H1 (cell line): Measurements from ENCODE around the gene SPEN. TPM values are rescaled to one million over a fixed set of nuclear protein-coding genes. Genes with fewer than 3 reads are reported as not detected.

ENCODE experiments used
- CTCF ChIA-PET: fragments of 300-600 bp; sonication (Branson Sonifier 250); formaldehyde crosslinking; loops from one replicate; lab custom pipeline; 2021; ENCODE audit not compliant: partially characterized antibody; lab: Charles Lee
- POLR2A ChIA-PET: fragments of 300-600 bp; sonication (Branson Sonifier 250); formaldehyde crosslinking; loops from one replicate; lab custom pipeline; 2021; ENCODE audit warnings: inconsistent platforms; ENCODE audit not compliant: partially characterized antibody; lab: Charles Lee
- DNase-seq, 2 experiments: peaks; one replicate each; pipeline versions ENCODE4 v3.0.0 to v3.0.0-alpha.2; 2010 to 2022; ENCODE audit warnings: low spot score in 2 of 2, low read depth in 1 of 2, mixed read lengths in 1 of 2
- FAIRE-seq: peaks from 2 replicates; lab custom pipeline; 2011; peaks lifted over from hg19 to GRCh38; lab: Jason Lieb, UNC
- H2AFZ ChIP-seq: 2 replicates; pipeline ENCODE4 v1.8.1; 2012; ENCODE audit warnings: low read length, inconsistent platforms
- H2AK5ac ChIP-seq: 2 replicates; pipeline ENCODE4 v1.6.1; 2013; ENCODE audit warnings: low read depth, low read length
- H2BK120ac ChIP-seq: replicated peaks from 2 replicates; pipeline ENCODE3; 2013; ENCODE audit warnings: low read depth, low read length, inconsistent platforms
- H2BK12ac ChIP-seq: 2 replicates; pipeline ENCODE4 v1.6.1; 2013; ENCODE audit warnings: low read depth, low read length
- H2BK15ac ChIP-seq: 2 replicates; pipeline ENCODE4 v1.6.1; 2013; ENCODE audit warnings: low read length
- H2BK20ac ChIP-seq: 2 replicates; pipeline ENCODE4 v1.6.1; 2013; ENCODE audit warnings: low read length
- H2BK5ac ChIP-seq: 2 replicates; pipeline ENCODE4 v1.6.1; 2013; ENCODE audit warnings: low read depth, low read length
- H3K14ac ChIP-seq: 2 replicates; pipeline ENCODE4 v1.6.1; 2013; ENCODE audit warnings: inconsistent platforms; ENCODE audit not compliant: insufficient read length
- H3K18ac ChIP-seq: 2 replicates; pipeline ENCODE4 v1.6.1; 2013; ENCODE audit warnings: low read length; ENCODE audit errors: extremely low read depth
- H3K23ac ChIP-seq: 2 replicates; pipeline ENCODE4 v1.6.1; 2013; ENCODE audit warnings: inconsistent platforms; ENCODE audit not compliant: insufficient read length
- H3K23me2 ChIP-seq: 2 replicates; pipeline ENCODE4 v1.6.1; 2013; ENCODE audit warnings: low read depth, low read length
- H3K27ac ChIP-seq: 2 replicates; pipeline ENCODE4 v1.6.1; 2011; ENCODE audit warnings: low read depth, low read length, inconsistent platforms
- H3K27me3 ChIP-seq, 4 experiments: replicated peaks in 1 of 4; 1 replicate in 1 of 4; 2 replicates in 3 of 4; pipeline versions ENCODE4 v1.6.1 to v1.8.1; 2011 to 2013; ENCODE audit warnings: low read length in 3 of 4, mild to moderate bottlenecking in 3 of 4, inconsistent platforms in 2 of 4, mixed read lengths in 2 of 4, moderate library complexity in 1 of 4; ENCODE audit not compliant: control insufficient read depth in 3 of 4, insufficient read depth in 3 of 4; ENCODE audit errors: extremely low read depth in 1 of 4
- H3K36me3 ChIP-seq, 4 experiments: 2 replicates each; pipeline versions ENCODE4 v1.6.1 to v1.8.1; 2011 to 2013; ENCODE audit warnings: mild to moderate bottlenecking in 4 of 4, low read length in 3 of 4, moderate library complexity in 2 of 4, control low read depth in 1 of 4, inconsistent platforms in 1 of 4; ENCODE audit not compliant: insufficient read depth in 4 of 4, control insufficient read depth in 2 of 4
- H3K4ac ChIP-seq: replicated peaks from 2 replicates; pipeline ENCODE3; 2013; ENCODE audit warnings: low read length, low read depth, mixed read lengths, inconsistent platforms; ENCODE audit not compliant: insufficient read length
- H3K4me1 ChIP-seq, 4 experiments: replicated peaks in 1 of 4; 1 replicate in 1 of 4; 2 replicates in 3 of 4; pipeline versions ENCODE4 v1.6.1 to v1.8.1; 2011 to 2013; ENCODE audit warnings: low read length in 3 of 4, inconsistent platforms in 2 of 4, mixed read lengths in 1 of 4; ENCODE audit not compliant: insufficient read depth in 4 of 4, control insufficient read depth in 3 of 4
- H3K4me2 ChIP-seq, 2 experiments: 2 replicates each; pipeline versions ENCODE4 v1.6.1 to v1.8.1; 2011 to 2013; ENCODE audit warnings: low read depth in 2 of 2, low read length in 2 of 2, control low read depth in 1 of 2, inconsistent platforms in 1 of 2, mild to moderate bottlenecking in 1 of 2; ENCODE audit not compliant: insufficient read depth in 1 of 2
- H3K4me3 ChIP-seq, 4 experiments: fragments of 200-600, 300-600 bp in 1 of 4; sonication (generic), shearing (Covaris generic), sonication (Bioruptor Twin) in 1 of 4; 2 replicates each; pipeline versions ENCODE4 v1.5.1 to v1.8.1; 2011 to 2016; ENCODE audit warnings: low read length in 4 of 4, low read depth in 3 of 4, control low read depth in 2 of 4, inconsistent platforms in 2 of 4, mild to moderate bottlenecking in 2 of 4, mixed read lengths in 1 of 4, moderate library complexity in 1 of 4; ENCODE audit not compliant: insufficient read depth in 2 of 4; ENCODE audit errors: extremely low read depth in 1 of 4
- H3K56ac ChIP-seq: replicated peaks from 2 replicates; pipeline ENCODE3; 2013; ENCODE audit warnings: low read depth, mild to moderate bottlenecking, mixed read lengths, low read length, inconsistent platforms; ENCODE audit not compliant: insufficient read length
- H3K79me1 ChIP-seq: 2 replicates; pipeline ENCODE4 v1.6.1; 2013; ENCODE audit warnings: low read depth, low read length, control low read depth
- H3K79me2 ChIP-seq, 2 experiments: 2 replicates each; pipeline versions ENCODE4 v1.6.1 to v1.8.1; 2012 to 2013; ENCODE audit warnings: low read length in 2 of 2, mild to moderate bottlenecking in 2 of 2, inconsistent platforms in 1 of 2; ENCODE audit not compliant: insufficient read depth in 2 of 2, control insufficient read depth in 1 of 2
- H3K9ac ChIP-seq, 4 experiments: replicated peaks in 1 of 4; 1 replicate in 1 of 4; 2 replicates in 3 of 4; pipeline versions ENCODE4 v1.6.1 to v1.8.1; 2011 to 2013; ENCODE audit warnings: low read depth in 3 of 4, low read length in 3 of 4, control low read depth in 2 of 4, mild to moderate bottlenecking in 2 of 4, moderate library complexity in 2 of 4, inconsistent platforms in 1 of 4; ENCODE audit errors: extremely low read depth in 1 of 4
- H3K9me3 ChIP-seq, 2 experiments: 2 replicates each; pipeline versions ENCODE4 v1.6.1 to v1.8.1; 2012 to 2013; ENCODE audit warnings: mild to moderate bottlenecking in 2 of 2, moderate library complexity in 2 of 2, control low read depth in 1 of 2, inconsistent platforms in 1 of 2, low read depth in 1 of 2, low read length in 1 of 2, mixed read lengths in 1 of 2; ENCODE audit not compliant: insufficient read depth in 2 of 2
- H4K20me1 ChIP-seq, 2 experiments: replicated peaks in 1 of 2; 2 replicates each; pipeline versions ENCODE3 to v1.8.1; 2011 to 2013; ENCODE audit warnings: inconsistent platforms in 2 of 2, low read length in 2 of 2, mild to moderate bottlenecking in 1 of 2; ENCODE audit not compliant: insufficient read depth in 2 of 2, control insufficient read depth in 1 of 2
- H4K5ac ChIP-seq: 2 replicates; pipeline ENCODE4 v1.6.1; 2013; ENCODE audit warnings: low read length, low read depth, mixed read lengths, inconsistent platforms; ENCODE audit not compliant: insufficient read length
- H4K8ac ChIP-seq: 2 replicates; pipeline ENCODE4 v1.8.0; 2013; ENCODE audit warnings: mild to moderate bottlenecking, moderate library complexity, low read length, inconsistent platforms; ENCODE audit not compliant: insufficient read depth; ENCODE audit errors: extremely low read depth
- H4K91ac ChIP-seq: replicated peaks from 2 replicates; pipeline ENCODE3; 2013; ENCODE audit warnings: low read length, mixed read lengths, inconsistent platforms; ENCODE audit not compliant: insufficient read length
- BCL11A ChIP-seq, 2 experiments: IDR thresholded peaks; one replicate each; pipeline ENCODE4 v1.6.1; 2011; ENCODE audit warnings: low read depth in 2 of 2, low read length in 2 of 2, mild to moderate bottlenecking in 2 of 2
- CBX8 ChIP-seq: fragments of 300-800, 300-1000 bp; sonication (generic); IDR thresholded peaks from 2 replicates; pipeline ENCODE4 v1.7.1; 2016; ENCODE audit warnings: low read depth, low read length, borderline replicate concordance
- CHD2 ChIP-seq: IDR thresholded peaks from 2 replicates; pipeline ENCODE4 v1.6.1; 2012; ENCODE audit warnings: low read length, improper control_type of control experiment
- EP300 ChIP-seq, 2 experiments: IDR thresholded peaks; 1 replicate in 1 of 2; 2 replicates in 1 of 2; pipeline ENCODE4 v1.6.1; 2011 to 2012; ENCODE audit warnings: low read depth in 2 of 2, low read length in 2 of 2, mild to moderate bottlenecking in 2 of 2, borderline replicate concordance in 1 of 2, inconsistent platforms in 1 of 2, moderate library complexity in 1 of 2
- GABPA ChIP-seq: IDR thresholded peaks from 2 replicates; pipeline ENCODE4 v1.6.1; 2011; ENCODE audit warnings: mild to moderate bottlenecking, low read length, moderate library complexity, borderline replicate concordance; ENCODE audit not compliant: insufficient read depth
- GTF2F1 ChIP-seq: IDR thresholded peaks from 2 replicates; pipeline ENCODE4 v1.6.1; 2012; ENCODE audit warnings: low read depth, low read length, improper control_type of control experiment, borderline replicate concordance
- JUND ChIP-seq: IDR thresholded peaks from 2 replicates; pipeline ENCODE4 v1.6.1; 2011; ENCODE audit warnings: mild to moderate bottlenecking, improper control_type of control experiment, low read length
- KDM1A ChIP-seq: fragments of 200-600, 300-600 bp; sonication (generic); IDR thresholded peaks from 2 replicates; pipeline ENCODE4 v1.7.1; 2016; ENCODE audit warnings: mild to moderate bottlenecking, low read length, borderline replicate concordance
- POLR2AphosphoS5 ChIP-seq: IDR thresholded peaks from 2 replicates; pipeline ENCODE4 v1.6.1; 2011; ENCODE audit warnings: low read depth, low read length
- SAP30 ChIP-seq: fragments of 300-600 bp; sonication (generic); IDR thresholded peaks from 2 replicates; pipeline ENCODE4 v1.7.1; 2012; ENCODE audit warnings: low read length, moderate library complexity, mild to moderate bottlenecking, inconsistent platforms; ENCODE audit not compliant: insufficient read depth, insufficient replicate concordance
- TBP ChIP-seq: IDR thresholded peaks from 2 replicates; pipeline ENCODE4 v1.6.1; 2011; ENCODE audit warnings: low read depth, low read length, improper control_type of control experiment
- WGBS, 2 experiments: shearing (Covaris generic) in 1 of 2; methylation state at CpG; one replicate each; pipeline versions ENCODE4 v1.1.6 to v1.1.7; 2013 to 2015; ENCODE audit warnings: low lambda C conversion rate in 2 of 2, mixed read lengths in 2 of 2, inconsistent platforms in 1 of 2, low coverage in 1 of 2, missing lambda C conversion rate in 1 of 2; ENCODE audit not compliant: insufficient replicate concordance in 2 of 2, insufficient coverage in 1 of 2, insufficient read length in 1 of 2; ENCODE audit errors: extremely low coverage in 1 of 2, missing lambda C conversion rate in 1 of 2; 5-methylcytosine and 5-hydroxymethylcytosine counted together
- polyA plus RNA-seq, 7 experiments: library from polyadenylated mRNA; depleted of rRNA in 3 of 7; stranded (reverse) in 5 of 7; unstranded in 2 of 7; fragments of >200 nt in 5 of 7; fragments of 200-250 nt in 2 of 7; gene quantifications; 1 replicate in 5 of 7; 2 replicates in 1 of 7; 4 replicates in 1 of 7; pipeline versions ENCODE4 v1.2.1 to v1.2.3, GENCODE V29; 2011 to 2013; ENCODE audit warnings: missing spikeins in 2 of 7, mixed read lengths in 2 of 7
- total RNA-seq: library from RNA; stranded (reverse); fragmentation: NEBNext Ultra II Directional; extraction: Animal tissue kit (Norgen Biotek cat#: 25700); gene quantifications from 2 replicates; pipeline ENCODE4 v1.2.1, GENCODE V29; 2021
- TF ChIP-seq, protein P1 (sequence below): IDR thresholded peaks from 2 replicates; pipeline ENCODE4 v1.6.1; 2012; ENCODE audit warnings: inconsistent platforms
- TF ChIP-seq, protein P2 (sequence below): IDR thresholded peaks from 2 replicates; pipeline ENCODE4 v1.6.1; 2012; ENCODE audit warnings: inconsistent platforms

Gene SPEN
- total and polyA plus RNA-seq, 2 of the 8 experiments (the other 6 are each of a cell fraction or from before 2014, with no cell fraction given): 12.5 to 52.1 TPM

DNA sequence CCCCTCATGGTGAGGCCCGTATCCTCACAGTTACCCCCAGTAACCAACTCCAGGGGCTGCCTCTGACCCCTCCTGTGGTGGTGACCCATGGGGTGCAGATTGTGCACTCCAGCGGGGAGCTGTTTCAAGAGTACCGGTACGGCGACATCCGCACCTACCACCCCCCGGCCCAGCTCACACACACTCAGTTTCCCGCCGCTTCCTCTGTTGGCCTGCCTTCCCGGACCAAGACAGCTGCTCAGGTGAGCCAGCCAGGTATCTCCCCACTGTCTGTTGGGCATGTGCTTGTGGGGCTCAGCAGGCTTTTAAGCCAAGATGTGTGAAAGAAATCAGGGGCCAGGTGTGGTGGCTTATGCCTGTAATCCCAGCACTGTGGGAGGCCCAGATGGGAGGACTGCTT is 88.5 kb downstream of the SPEN start:
- ChIA-PET CTCF (interaction anchor here (1.0 to 4.2 kb wide), 7 partner anchors 11 to 145 kb away, joined by 3 to 30 read pairs (median 15); no protein-coding TSS in a partner anchor), POLR2A (interaction anchor here (1.4 kb wide), 1 partner anchor 12 kb away, joined by 3 read pairs; no protein-coding TSS in a partner anchor)
- H3K4me2 ChIP-seq: no peak overlapping the region
- no peak for TF ChIP-seq CBX8
- no peak for TF ChIP-seq EP300 (IDR thresholded peaks at IDR 0.05; ENCODE audit: borderline replicate concordance in 1 of 2, low read depth in 2 of 2, low read length in 2 of 2)
- TF ChIP-seq, protein P1, sequence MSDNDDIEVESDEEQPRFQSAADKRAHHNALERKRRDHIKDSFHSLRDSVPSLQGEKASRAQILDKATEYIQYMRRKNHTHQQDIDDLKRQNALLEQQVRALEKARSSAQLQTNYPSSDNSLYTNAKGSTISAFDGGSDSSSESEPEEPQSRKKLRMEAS: no peak
- no peak for TF ChIP-seq BCL11A (IDR thresholded peaks at IDR 0.05; ENCODE audit: low read depth in 2 of 2, low read length in 2 of 2)
- no peak for TF ChIP-seq GABPA
- TF ChIP-seq CHD2: no peak
- TF ChIP-seq, protein P2, sequence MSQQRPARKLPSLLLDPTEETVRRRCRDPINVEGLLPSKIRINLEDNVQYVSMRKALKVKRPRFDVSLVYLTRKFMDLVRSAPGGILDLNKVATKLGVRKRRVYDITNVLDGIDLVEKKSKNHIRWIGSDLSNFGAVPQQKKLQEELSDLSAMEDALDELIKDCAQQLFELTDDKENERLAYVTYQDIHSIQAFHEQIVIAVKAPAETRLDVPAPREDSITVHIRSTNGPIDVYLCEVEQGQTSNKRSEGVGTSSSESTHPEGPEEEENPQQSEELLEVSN: no peak
- TF ChIP-seq GTF2F1: no peak
- no peak for TF ChIP-seq TBP
- no peak for TF ChIP-seq SAP30
- no peak for TF ChIP-seq KDM1A
- TF ChIP-seq JUND: no peak
- no peak for TF ChIP-seq POLR2AphosphoS5

More for the DNA sequence above, 88.5 kb downstream of the SPEN start:
- H3K4me3 ChIP-seq: no peak overlapping the region
- H4K91ac ChIP-seq: no peak overlapping the region
- peaks cover 29 to 76% (median 39%) of the 10 kb centered on the region in 4 experiments for H3K36me3 ChIP-seq
- H3K23ac ChIP-seq: no peak overlapping the region
- no peak overlapping the region for H3K18ac ChIP-seq
- H2BK5ac ChIP-seq: no peak overlapping the region; the same call in 1 of the 2 replicates
- no peak overlapping the region for H2AFZ ChIP-seq
- no peak for DNase-seq
- no peak overlapping the region for H3K27ac ChIP-seq
- WGBS, 2 experiments: 100% methylated on average over 10 of the region's 10 CpGs; no CpG with 5 or more reads in 1 of the 2 experiments
- no peak overlapping the region for H3K56ac ChIP-seq
- H3K14ac ChIP-seq: no peak overlapping the region
- no peak for FAIRE-seq
- H3K9ac ChIP-seq: no peak overlapping the region
- H2BK120ac ChIP-seq: no peak overlapping the region
- H4K20me1 ChIP-seq: peaks cover 6 to 13% of the 10 kb centered on the region in 2 experiments
- H3K4ac ChIP-seq: no peak overlapping the region
- H3K79me2 ChIP-seq: no peaks in the 10 kb centered on the region
- H3K79me1 ChIP-seq: no peaks in the 10 kb centered on the region; the same call in 1 of the 2 replicates
- no peak overlapping the region for H2BK20ac ChIP-seq
- H2BK12ac ChIP-seq: no peak overlapping the region
- no peaks in the 10 kb centered on the region for H3K4me1 ChIP-seq
- H3K27me3 ChIP-seq: no peaks in the 10 kb centered on the region; a peak in 1 of 7 replicates
- no peak overlapping the region for H4K5ac ChIP-seq
- H2BK15ac ChIP-seq: no peak overlapping the region
- no peaks in the 10 kb centered on the region for H3K9me3 ChIP-seq
- H2AK5ac ChIP-seq: no peak overlapping the region
- no peak overlapping the region for H4K8ac ChIP-seq
- H3K23me2 ChIP-seq: no peaks in the 10 kb centered on the region
